Breast epithelium (tissue), 4 donors: ENCODE measurements around the gene NECTIN4. TPM values are rescaled to one million over a fixed set of nuclear protein-coding genes. Genes with fewer than 3 reads are reported as not detected.
"Not testable (repeated sequence)": the region's sequence is repeated elsewhere in the genome, so short reads cannot be mapped to it uniquely, and the experiment has no call there.

Experiments
- DNase-seq, 2 donors: peaks; one replicate each; pipeline ENCODE4 v3.0.0-alpha.2; 2019; ENCODE audit warnings: low spot score in 2 of 2
- H3K27ac ChIP-seq, 2 donors: fragments of 200-600 bp; sonication (generic) in 1 of 2; one replicate each; pipeline ENCODE4 v1.5.1; 2016 to 2019; ENCODE audit warnings: mild to moderate bottlenecking in 1 of 2
- H3K27me3 ChIP-seq, 2 donors: fragments of 200-600 bp; sonication (generic) in 1 of 2; one replicate each; pipeline versions ENCODE4 v1.5.1 to v1.6.0; 2017 to 2019; ENCODE audit warnings: control low read depth in 1 of 2, mild to moderate bottlenecking in 1 of 2
- H3K36me3 ChIP-seq: fragments of 200-600 bp; one replicate; pipeline ENCODE4 v1.5.1; 2019
- H3K4me1 ChIP-seq, 2 donors: fragments of 200-600 bp; sonication (generic); one replicate each; pipeline ENCODE4 v1.5.1; 2016 to 2019; ENCODE audit warnings: control low read depth in 1 of 2
- H3K4me3 ChIP-seq, 3 donors: fragments of 200-600 bp; sonication (generic); 1 replicate in 2 of 3; 2 replicates in 1 of 3; pipeline ENCODE4 v1.5.1; 2016 to 2019; ENCODE audit warnings: mild to moderate bottlenecking in 3 of 3, moderate library complexity in 2 of 3
- H3K9me3 ChIP-seq, 2 donors: fragments of 200-600 bp; sonication (generic) in 1 of 2; one replicate each; pipeline ENCODE4 v1.5.1; 2016 to 2019; ENCODE audit warnings: control low read depth in 1 of 2
- POLR2A ChIP-seq: fragments of 450-650 bp; IDR thresholded peaks from one replicate; pipeline ENCODE4 v1.6.1; 2016; ENCODE audit warnings: antibody characterized with exemption, mild to moderate bottlenecking, moderate library complexity
- POLR2AphosphoS5 ChIP-seq, 3 donors: sonication (generic); formaldehyde crosslinking; IDR thresholded peaks; one replicate each; pipeline ENCODE4 v1.6.1; 2017; ENCODE audit warnings: antibody characterized with exemption in 3 of 3
- intact Hi-C: fragments of 100-400 bp; cut with DNase I; formaldehyde crosslinking; loops from one replicate; pipeline ENCODE4 v1.15.1; 2023; ENCODE audit warnings: low total_unique reads
- total RNA-seq, 3 donors: library from RNA; depleted of rRNA; stranded (reverse); fragments of >200 nt; gene quantifications; one replicate each; pipeline ENCODE4 v1.1.0, GENCODE V29; 2016
- TF ChIP-seq, protein P1 (sequence below), 3 donors: fragments of 450-650 bp; IDR thresholded peaks; one replicate each; pipeline ENCODE4 v1.5.1; 2016 to 2017; ENCODE audit warnings: antibody characterized with exemption in 3 of 3, mild to moderate bottlenecking in 3 of 3, moderate library complexity in 3 of 3

NECTIN4 gene
- total RNA-seq, 3 donors from 2014 or later = 28.5 to 56.3 TPM; not detected in 1

DNA sequence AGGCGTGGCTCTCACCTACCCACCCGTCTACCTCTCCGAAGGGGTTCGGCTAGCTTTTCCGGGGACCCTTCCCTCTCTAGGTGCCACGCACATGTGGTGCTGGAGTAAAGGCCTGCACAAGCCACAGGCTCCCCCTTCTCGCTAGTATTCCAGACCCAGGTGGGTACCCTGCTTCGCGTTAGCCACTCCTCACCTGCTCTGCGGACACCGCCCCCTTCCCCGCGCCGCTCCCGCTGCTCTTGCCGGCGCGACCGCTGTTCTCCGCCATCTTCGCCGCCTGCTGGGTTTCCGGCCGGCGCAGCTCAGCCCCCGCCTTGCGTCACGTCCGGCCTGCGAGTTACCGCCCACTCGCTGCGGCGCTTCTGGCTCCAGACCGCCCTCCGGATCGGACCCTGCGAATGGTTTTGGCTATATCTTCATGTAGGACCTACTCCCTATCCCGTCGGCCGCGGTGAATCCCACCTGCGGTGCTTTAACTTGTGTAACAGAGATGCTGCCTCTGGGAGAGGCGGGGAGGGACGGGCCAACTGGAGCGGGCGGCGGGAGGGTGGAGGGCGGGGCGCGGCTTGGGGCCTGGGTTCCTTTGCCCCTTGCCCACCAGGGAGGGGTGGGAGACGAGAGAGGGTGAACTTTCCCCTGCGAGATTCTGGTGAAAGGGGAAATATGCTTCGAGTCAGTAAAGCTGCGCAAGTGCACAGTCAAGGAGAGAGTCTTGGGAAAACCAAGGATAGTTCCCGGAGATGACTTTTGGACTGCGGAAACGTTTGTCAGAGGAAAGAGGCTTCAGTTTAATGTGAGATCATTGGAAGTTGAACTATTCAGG is 28.6 kb upstream of the NECTIN4 start, which contains the start of the genes NIT1 and PFDN2:
TSS of gene NIT1 (plus strand) at position 347 of the 823 bp plus-strand sequence. CDS start at position 419, 72 bp downstream.
TSS of gene PFDN2 (minus strand) at position 279 of the 823 bp plus-strand sequence. CDS start at position 268, 11 bp downstream.
- Histone ChIP-seq H3K27me3 (no peaks in the 10 kb centered on the region), H3K27ac (peak within 1 kb of the TSS; percentile 87 to 95), H3K4me3 (peak within 1 kb of the TSS; percentile 72 to 88 (median 79)), H3K36me3 (peaks cover 4% of the 10 kb centered on the region), H3K4me1 (peaks cover 8 to 25% of the 10 kb centered on the region in 2 donors), H3K9me3 (no peaks in the 10 kb centered on the region)
- DNase-seq = peak; percentile 76 to 81
- intact Hi-C loops = loop anchor here (10.0 kb wide), 1 partner anchor 393 kb away; no protein-coding TSS in a partner anchor
- TF ChIP-seq POLR2A (peak; percentile 86), POLR2AphosphoS5 (IDR thresholded peaks at IDR 0.05) (peak; percentile 91 to 98 (median 96))
- TF ChIP-seq, protein P1, sequence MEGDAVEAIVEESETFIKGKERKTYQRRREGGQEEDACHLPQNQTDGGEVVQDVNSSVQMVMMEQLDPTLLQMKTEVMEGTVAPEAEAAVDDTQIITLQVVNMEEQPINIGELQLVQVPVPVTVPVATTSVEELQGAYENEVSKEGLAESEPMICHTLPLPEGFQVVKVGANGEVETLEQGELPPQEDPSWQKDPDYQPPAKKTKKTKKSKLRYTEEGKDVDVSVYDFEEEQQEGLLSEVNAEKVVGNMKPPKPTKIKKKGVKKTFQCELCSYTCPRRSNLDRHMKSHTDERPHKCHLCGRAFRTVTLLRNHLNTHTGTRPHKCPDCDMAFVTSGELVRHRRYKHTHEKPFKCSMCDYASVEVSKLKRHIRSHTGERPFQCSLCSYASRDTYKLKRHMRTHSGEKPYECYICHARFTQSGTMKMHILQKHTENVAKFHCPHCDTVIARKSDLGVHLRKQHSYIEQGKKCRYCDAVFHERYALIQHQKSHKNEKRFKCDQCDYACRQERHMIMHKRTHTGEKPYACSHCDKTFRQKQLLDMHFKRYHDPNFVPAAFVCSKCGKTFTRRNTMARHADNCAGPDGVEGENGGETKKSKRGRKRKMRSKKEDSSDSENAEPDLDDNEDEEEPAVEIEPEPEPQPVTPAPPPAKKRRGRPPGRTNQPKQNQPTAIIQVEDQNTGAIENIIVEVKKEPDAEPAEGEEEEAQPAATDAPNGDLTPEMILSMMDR (IDR thresholded peaks at IDR 0.05) = no peak

DNA sequence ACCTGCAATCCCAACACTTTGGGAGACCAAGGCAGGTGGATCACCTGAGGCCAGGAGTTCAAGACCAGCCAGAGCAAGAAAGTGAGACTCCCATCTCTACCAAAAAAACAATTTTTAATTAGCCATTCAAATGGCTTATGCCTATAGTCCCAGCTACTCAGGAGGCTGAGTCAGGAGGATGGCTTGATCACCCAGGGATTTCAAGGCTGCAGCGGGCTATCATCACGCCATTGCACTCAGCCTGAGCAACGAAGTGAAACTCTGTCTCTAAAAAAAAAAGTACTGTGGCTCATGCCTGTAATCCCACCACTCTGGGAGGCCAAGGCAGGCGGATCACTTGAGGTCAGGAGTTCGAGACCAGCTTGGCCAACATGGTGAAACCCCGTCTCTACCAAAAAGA is 26.6 kb upstream of the NECTIN4 start:
- intact Hi-C loops = loop anchor here (10.0 kb wide), 1 partner anchor 391 kb away; no protein-coding TSS in a partner anchor
- H3K27ac ChIP-seq, H3K36me3 ChIP-seq, H3K27me3 ChIP-seq, H3K9me3 ChIP-seq, DNase-seq, H3K4me3 ChIP-seq: not testable (repeated sequence)
- H3K4me1 ChIP-seq = peaks cover 8 to 25% of the 10 kb centered on the region in 2 donors

DNA sequence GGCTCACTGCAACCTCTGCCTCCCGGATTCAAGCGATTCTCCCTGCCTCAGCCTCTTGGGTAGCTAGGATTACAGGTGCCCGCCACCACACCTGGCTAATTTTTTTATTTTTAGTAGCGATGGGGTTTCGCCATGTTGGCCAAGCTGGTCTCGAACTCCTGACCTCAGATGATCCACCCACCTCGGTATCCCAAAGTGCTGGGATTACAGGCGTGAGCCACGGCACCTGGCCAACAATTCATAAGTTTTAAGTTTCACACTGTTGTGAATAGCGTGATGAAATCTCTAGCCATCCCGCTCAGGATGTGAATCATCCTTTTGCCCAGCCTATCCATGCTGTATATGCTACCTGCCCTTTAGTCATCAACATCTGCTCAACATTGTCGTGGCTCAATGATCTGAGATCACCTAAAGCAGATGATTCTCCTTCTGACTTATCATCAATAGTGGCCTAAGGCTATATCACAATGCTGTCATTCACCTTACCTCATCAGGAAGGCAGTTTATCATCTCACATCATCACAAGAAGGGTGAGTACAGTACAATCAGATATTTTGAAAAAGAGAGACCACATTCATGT is 25.9 kb upstream of the NECTIN4 start:
- DNase-seq = no peak
- no peaks in the 10 kb centered on the region for H3K36me3 ChIP-seq
- no peak for TF ChIP-seq POLR2A
- TF ChIP-seq, protein P1 (IDR thresholded peaks at IDR 0.05) = no peak
- TF ChIP-seq POLR2AphosphoS5 (IDR thresholded peaks at IDR 0.05) = no peak
- H3K27me3 ChIP-seq = no peaks in the 10 kb centered on the region
- H3K4me3 ChIP-seq = no peak overlapping the region
- H3K4me1 ChIP-seq = peaks cover 8 to 25% of the 10 kb centered on the region in 2 donors
- intact Hi-C loops = loop anchor here (10.0 kb wide), 1 partner anchor 390 kb away; no protein-coding TSS in a partner anchor
- no peaks in the 10 kb centered on the region for H3K9me3 ChIP-seq
- H3K27ac ChIP-seq = no peak overlapping the region

DNA sequence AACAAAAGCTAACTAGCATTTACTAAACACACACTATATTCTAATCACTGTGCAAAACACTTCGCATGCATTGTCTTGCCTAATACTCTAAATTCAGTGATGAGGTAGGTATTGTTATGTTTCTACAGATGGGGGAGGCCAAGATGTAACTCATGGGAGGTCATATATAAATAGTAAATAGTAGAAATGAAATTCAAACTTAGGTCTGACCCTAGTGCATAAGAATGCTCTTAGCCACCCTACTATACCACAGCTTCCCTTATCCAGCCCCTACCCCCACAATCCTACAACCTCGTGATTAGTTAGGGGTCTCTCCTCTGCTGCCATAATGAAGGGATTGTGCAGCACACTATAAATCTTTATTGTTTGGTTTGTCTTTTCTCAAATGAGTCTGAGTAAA is 25.2 kb upstream of the NECTIN4 start:
- H3K36me3 ChIP-seq = no peaks in the 10 kb centered on the region
- H3K9me3 ChIP-seq = no peaks in the 10 kb centered on the region
- H3K4me1 ChIP-seq = peaks cover 7 to 19% of the 10 kb centered on the region in 2 donors
- DNase-seq = no peak
- no peak overlapping the region for H3K27ac ChIP-seq
- H3K4me3 ChIP-seq = no peak overlapping the region
- TF ChIP-seq, protein P1 (IDR thresholded peaks at IDR 0.05) = no peak
- TF ChIP-seq POLR2AphosphoS5 (IDR thresholded peaks at IDR 0.05) (no peak), POLR2A (no peak)
- H3K27me3 ChIP-seq = no peaks in the 10 kb centered on the region
- intact Hi-C loops = loop anchor here (10.0 kb wide), 1 partner anchor 390 kb away; no protein-coding TSS in a partner anchor

DNA sequence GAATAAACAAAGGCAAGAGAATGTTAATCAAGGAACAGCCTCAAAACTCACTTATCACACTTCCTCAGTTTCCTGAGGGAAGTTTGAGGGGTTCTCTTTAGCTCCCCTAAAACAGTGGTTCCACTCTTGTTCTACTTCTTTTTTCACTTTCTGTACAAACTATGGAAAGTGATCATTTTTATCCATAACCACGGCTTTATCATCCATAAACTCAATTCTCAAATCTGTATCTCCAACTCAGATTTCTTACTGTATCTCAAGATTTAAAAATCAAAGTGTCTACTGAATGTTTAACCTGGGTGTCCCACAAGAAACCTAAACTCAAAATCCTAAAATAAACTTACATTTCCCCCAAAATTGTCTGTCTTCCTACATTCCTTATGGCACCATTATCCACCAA is 24.6 kb upstream of the NECTIN4 start:
- intact Hi-C loops = loop anchor here (10.0 kb wide), 1 partner anchor 389 kb away; no protein-coding TSS in a partner anchor
- H3K4me1 ChIP-seq = peaks cover under 1 to 13% of the 10 kb centered on the region in 2 donors
- H3K9me3 ChIP-seq = no peaks in the 10 kb centered on the region
- TF ChIP-seq, protein P1 (IDR thresholded peaks at IDR 0.05) = no peak
- TF ChIP-seq POLR2AphosphoS5 (IDR thresholded peaks at IDR 0.05) (no peak), POLR2A (no peak)
- no peaks in the 10 kb centered on the region for H3K36me3 ChIP-seq
- H3K27me3 ChIP-seq = no peaks in the 10 kb centered on the region
- H3K4me3 ChIP-seq = no peak overlapping the region
- DNase-seq = no peak
- H3K27ac ChIP-seq = no peak overlapping the region
